Erythroblast (primary cell): Measurements from ENCODE around the gene HMGXB4.
"Not testable (repeated sequence)": the region's sequence is repeated elsewhere in the genome, so short reads cannot be mapped to it uniquely, and the experiment has no call there.

ENCODE experiments used
- GATA1 ChIP-seq: IDR thresholded peaks from 2 replicates; pipeline ENCODE4 v1.6.1; 2011; ENCODE audit warnings: low read depth, mild to moderate bottlenecking, control low read depth, low read length, moderate library complexity
- POLR2A ChIP-seq: IDR thresholded peaks from 2 replicates; pipeline ENCODE4 v1.6.1; 2011; ENCODE audit warnings: mild to moderate bottlenecking, low read length

GRCh38 chr22:35238749-35239148, 18.5 kb upstream of the HMGXB4 start:
- not testable (repeated sequence) for TF ChIP-seq POLR2A, GATA1
